ENCODE data around the gene FNDC10. TPM values are rescaled to one million over a fixed set of nuclear protein-coding genes. Genes with fewer than 3 reads are reported as not detected.
A peak's percentile ranks its signal among the peaks of the same experiment; 100 is the strongest.
"Not testable (repeated sequence)": the region's sequence is repeated elsewhere in the genome, so short reads cannot be mapped to it uniquely, and the experiment has no call there.

Gene FNDC10
- not detected for total RNA-seq

DNA sequence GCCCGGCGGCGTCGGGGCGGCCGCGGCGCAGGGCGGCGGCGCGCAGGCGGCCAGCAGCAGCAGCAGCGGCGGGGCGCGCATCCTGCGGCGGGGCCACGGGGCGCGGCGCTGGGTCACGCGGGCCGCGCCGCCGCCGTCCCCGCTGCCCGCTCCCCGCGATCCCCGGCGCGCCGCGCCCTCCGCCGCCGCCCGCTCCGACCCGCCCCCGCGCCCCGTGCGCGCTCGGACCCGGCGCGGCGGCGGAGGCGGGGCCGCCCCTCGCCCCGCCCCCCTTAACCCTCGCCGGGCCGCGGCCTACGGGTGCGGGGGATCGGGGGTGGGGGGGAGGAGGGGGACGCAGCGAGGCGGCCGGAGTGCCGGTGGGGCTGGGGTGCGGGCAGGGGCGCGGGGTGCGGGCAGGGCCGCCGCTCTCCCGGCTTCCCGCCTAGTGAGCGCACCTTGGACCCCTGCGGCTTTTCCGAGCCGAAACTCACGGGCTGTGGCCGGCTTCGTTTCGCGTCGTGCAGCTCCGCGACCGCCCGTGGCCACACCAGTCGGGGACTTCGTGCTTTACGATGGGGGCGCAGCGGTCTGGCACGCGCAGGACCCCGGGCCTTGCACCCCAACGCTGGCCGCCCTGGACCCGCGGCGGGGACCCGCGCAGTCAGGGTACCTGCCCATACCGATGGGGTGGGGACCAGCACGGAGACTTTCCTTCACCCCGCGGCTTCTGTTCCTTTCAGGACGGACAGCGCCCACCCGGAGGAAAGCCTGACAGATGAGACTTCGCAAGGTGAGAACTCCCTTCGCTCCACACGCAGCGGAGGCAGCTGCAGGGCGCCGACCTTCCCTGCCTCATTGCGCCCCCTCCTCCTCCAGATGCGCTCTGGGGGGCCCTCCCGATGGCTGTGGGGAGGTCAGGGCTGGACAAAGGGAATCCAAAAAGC lies at the start of gene FNDC10:
FNDC10 (minus strand) TSS at position 201 of the 926 bp plus-strand sequence; CDS start at position 81, 120 bp downstream.
- Histone ChIP-seq H3K27me3 (ENCODE audit: control insufficient read depth in 3 of 3, insufficient read depth in 3 of 3, low read length in 3 of 3) (peaks cover 65 to 75% (median 73%) of the 10 kb centered on the region in 3 donors), H3K9me3 (ENCODE audit: control insufficient read depth in 3 of 3, low read length in 3 of 3) (no peaks in the 10 kb centered on the region), H3K9ac (ENCODE audit: low read depth in 1 of 3, low read length in 3 of 3) (no peak within 1 kb of the TSS), H3K4me1 (ENCODE audit: control insufficient read depth in 3 of 3, insufficient read depth in 3 of 3, low read length in 3 of 3) (peaks cover 3 to 22% (median 9%) of the 10 kb centered on the region in 3 donors), H3K36me3 (ENCODE audit: control insufficient read depth in 3 of 3, insufficient read depth in 3 of 3, low read length in 3 of 3) (no peaks in the 10 kb centered on the region), H3K4me3 (ENCODE audit: low read length in 3 of 3) (peak within 1 kb of the TSS in 1 of 3 donors; percentile 27), H3K27ac (ENCODE audit: low read depth, low read length) (no peak within 1 kb of the TSS)

DNA sequence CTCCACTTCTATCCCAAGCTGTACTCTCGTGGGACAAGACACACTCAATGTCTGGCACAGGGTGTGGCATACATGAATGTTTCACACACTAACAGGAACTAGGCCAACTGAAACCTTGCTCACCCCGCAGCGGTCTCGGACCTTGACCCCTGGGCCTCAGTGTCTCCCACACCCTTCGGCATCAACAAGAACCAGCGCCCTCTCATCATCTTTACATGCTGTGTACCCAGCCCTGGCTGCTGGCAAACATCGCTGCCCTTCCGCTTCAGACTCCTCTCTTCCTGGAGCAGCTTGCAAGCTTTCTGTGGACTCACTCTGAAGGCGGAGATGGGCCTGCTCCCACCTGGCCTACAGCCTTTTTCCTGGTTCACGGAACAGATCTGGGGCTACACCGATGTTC lies 48.3 kb upstream of the FNDC10 start:
- not testable (repeated sequence) for H3K9me3 ChIP-seq (ENCODE audit: control insufficient read depth in 3 of 3, low read length in 3 of 3); H3K4me3 ChIP-seq (ENCODE audit: low read length in 3 of 3); H3K27ac ChIP-seq (ENCODE audit: low read depth, low read length); H3K4me1 ChIP-seq (ENCODE audit: control insufficient read depth in 3 of 3, insufficient read depth in 3 of 3, low read length in 3 of 3); H3K27me3 ChIP-seq (ENCODE audit: control insufficient read depth in 3 of 3, insufficient read depth in 3 of 3, low read length in 3 of 3); H3K9ac ChIP-seq (ENCODE audit: low read depth in 1 of 3, low read length in 3 of 3)
- peaks cover 29 to 42% (median 30%) of the 10 kb centered on the region in 3 donors for H3K36me3 ChIP-seq (ENCODE audit: control insufficient read depth in 3 of 3, insufficient read depth in 3 of 3, low read length in 3 of 3)

DNA sequence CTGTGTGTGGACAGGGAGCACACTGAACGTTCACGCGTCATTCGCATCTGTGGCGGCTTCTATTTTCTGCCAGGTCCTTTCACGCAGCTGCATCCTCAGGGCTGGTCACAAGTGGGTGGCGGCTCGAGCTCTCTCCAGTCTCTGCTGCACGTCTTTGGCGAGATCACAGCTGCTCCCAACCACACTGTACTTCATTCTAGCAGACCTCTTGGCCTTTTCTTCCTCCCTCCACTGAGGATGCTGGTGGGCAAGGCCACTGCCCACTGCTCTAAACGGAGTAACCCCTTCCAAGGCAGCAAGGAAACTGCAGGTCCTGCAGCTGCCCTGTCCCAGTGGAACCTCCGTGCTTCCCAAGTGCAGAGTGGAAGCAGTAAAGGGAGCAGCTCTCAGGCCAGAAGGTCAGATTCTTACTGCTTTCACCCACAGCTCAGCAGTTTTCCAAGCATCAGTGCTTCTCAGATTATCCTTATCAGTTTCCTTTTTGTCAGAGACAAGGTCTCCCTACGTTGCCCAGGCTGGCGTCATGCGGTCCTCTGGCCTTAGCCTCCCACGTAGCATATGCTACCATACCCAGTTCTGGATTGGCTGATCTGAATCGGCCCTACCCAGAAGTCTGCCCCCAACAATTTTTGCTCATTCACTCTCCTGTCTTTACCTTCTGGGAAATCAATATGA lies 47.8 kb upstream of the FNDC10 start:
- H3K9me3 ChIP-seq (ENCODE audit: control insufficient read depth in 3 of 3, low read length in 3 of 3); H3K27me3 ChIP-seq (ENCODE audit: control insufficient read depth in 3 of 3, insufficient read depth in 3 of 3, low read length in 3 of 3); H3K9ac ChIP-seq (ENCODE audit: low read depth in 1 of 3, low read length in 3 of 3); H3K27ac ChIP-seq (ENCODE audit: low read depth, low read length); H3K4me3 ChIP-seq (ENCODE audit: low read length in 3 of 3); H3K4me1 ChIP-seq (ENCODE audit: control insufficient read depth in 3 of 3, insufficient read depth in 3 of 3, low read length in 3 of 3): not testable (repeated sequence)
- peaks cover 29 to 41% (median 30%) of the 10 kb centered on the region in 3 donors for H3K36me3 ChIP-seq (ENCODE audit: control insufficient read depth in 3 of 3, insufficient read depth in 3 of 3, low read length in 3 of 3)

DNA sequence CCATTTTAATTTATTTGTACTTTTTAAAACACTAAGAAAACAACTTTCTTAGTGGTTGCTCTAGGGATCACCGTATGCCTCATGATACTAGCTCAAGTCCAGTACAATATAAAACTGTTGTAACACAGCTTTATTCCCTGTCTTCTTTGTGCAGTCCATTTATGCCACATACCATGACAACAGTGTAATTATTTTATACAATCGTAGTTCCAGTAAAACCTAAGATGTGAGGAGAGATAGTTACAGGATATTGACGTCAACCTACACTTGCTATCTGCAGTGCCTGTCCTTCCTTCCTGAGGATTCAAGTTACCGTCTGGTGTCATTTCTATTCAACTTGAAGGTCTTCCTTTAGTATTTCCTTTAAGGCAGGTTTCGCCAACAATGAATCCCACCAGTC lies 46.4 kb upstream of the FNDC10 start:
- not testable (repeated sequence) for H3K4me1 ChIP-seq (ENCODE audit: control insufficient read depth in 3 of 3, insufficient read depth in 3 of 3, low read length in 3 of 3); H3K4me3 ChIP-seq (ENCODE audit: low read length in 3 of 3); H3K9ac ChIP-seq (ENCODE audit: low read depth in 1 of 3, low read length in 3 of 3); H3K27me3 ChIP-seq (ENCODE audit: control insufficient read depth in 3 of 3, insufficient read depth in 3 of 3, low read length in 3 of 3); H3K9me3 ChIP-seq (ENCODE audit: control insufficient read depth in 3 of 3, low read length in 3 of 3); H3K27ac ChIP-seq (ENCODE audit: low read depth, low read length)
- peaks cover 18 to 32% (median 22%) of the 10 kb centered on the region in 3 donors for H3K36me3 ChIP-seq (ENCODE audit: control insufficient read depth in 3 of 3, insufficient read depth in 3 of 3, low read length in 3 of 3)

DNA sequence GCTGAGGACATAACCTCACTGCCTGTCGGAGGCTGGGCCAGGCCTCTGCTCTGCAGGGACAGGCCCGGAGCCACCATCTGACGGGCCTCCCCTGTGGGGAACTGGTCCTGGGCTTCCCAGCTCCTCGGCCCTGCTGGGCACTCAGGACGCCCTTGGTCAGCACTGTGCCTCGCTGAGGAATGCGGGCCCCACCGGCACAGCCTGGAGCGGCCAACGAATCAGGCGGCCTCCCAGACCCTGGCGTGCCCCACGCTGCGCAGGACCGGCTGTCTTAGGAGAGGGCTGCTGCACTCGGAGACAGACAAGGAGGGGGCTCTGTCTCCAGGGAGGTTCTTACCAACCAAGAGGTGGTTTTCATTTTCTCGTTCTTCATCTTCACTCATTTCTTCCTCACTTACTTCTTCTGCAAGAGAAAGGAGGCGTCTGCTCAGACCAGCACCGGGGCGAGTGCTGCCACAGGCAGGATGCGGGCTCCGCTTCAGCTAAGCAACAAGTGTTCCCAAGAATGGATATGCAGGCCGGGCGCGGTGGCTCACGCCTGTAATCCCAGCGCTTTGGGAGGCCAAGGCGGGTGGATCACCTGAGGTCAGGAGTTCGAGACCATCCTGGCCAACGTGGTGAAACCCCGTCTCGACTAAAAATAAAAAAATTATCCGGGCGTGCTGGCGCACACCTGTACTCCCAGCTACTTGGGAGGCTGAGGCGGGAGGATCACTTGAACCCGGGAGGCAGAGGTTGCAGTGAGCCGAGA lies 41.0 kb upstream of the FNDC10 start:
- not testable (repeated sequence) for H3K27me3 ChIP-seq (ENCODE audit: control insufficient read depth in 3 of 3, insufficient read depth in 3 of 3, low read length in 3 of 3); H3K27ac ChIP-seq (ENCODE audit: low read depth, low read length); H3K4me3 ChIP-seq (ENCODE audit: low read length in 3 of 3); H3K4me1 ChIP-seq (ENCODE audit: control insufficient read depth in 3 of 3, insufficient read depth in 3 of 3, low read length in 3 of 3); H3K9me3 ChIP-seq (ENCODE audit: control insufficient read depth in 3 of 3, low read length in 3 of 3); H3K9ac ChIP-seq (ENCODE audit: low read depth in 1 of 3, low read length in 3 of 3)
- H3K36me3 ChIP-seq (ENCODE audit: control insufficient read depth in 3 of 3, insufficient read depth in 3 of 3, low read length in 3 of 3): peaks cover 0 to 14% (median 3%) of the 10 kb centered on the region in 3 donors

DNA sequence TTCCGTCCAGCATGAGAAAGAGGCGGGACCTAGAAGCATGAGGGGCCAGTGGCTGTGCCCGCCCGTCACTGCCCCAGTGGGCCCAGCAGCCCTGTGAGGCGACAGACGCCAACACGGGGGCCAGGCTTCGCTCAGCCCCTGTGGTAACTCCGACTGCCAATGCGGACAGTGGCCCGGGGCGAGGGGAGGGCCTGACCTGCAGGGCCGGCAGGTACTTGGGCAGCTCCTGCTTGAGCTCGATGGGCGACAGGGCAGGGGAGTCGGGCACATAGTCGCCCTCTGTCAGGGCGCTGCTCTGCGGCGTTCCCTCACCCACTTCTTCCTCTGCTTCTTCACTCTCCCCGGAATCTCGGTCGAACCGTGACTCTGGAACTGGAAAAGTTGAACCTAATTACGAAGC lies 40.1 kb upstream of the FNDC10 start:
- H3K9ac ChIP-seq (ENCODE audit: low read depth in 1 of 3, low read length in 3 of 3); H3K27me3 ChIP-seq (ENCODE audit: control insufficient read depth in 3 of 3, insufficient read depth in 3 of 3, low read length in 3 of 3); H3K4me1 ChIP-seq (ENCODE audit: control insufficient read depth in 3 of 3, insufficient read depth in 3 of 3, low read length in 3 of 3); H3K4me3 ChIP-seq (ENCODE audit: low read length in 3 of 3); H3K9me3 ChIP-seq (ENCODE audit: control insufficient read depth in 3 of 3, low read length in 3 of 3); H3K27ac ChIP-seq (ENCODE audit: low read depth, low read length): not testable (repeated sequence)
- peaks cover 0 to 12% (median 3%) of the 10 kb centered on the region in 3 donors for H3K36me3 ChIP-seq (ENCODE audit: control insufficient read depth in 3 of 3, insufficient read depth in 3 of 3, low read length in 3 of 3)

DNA sequence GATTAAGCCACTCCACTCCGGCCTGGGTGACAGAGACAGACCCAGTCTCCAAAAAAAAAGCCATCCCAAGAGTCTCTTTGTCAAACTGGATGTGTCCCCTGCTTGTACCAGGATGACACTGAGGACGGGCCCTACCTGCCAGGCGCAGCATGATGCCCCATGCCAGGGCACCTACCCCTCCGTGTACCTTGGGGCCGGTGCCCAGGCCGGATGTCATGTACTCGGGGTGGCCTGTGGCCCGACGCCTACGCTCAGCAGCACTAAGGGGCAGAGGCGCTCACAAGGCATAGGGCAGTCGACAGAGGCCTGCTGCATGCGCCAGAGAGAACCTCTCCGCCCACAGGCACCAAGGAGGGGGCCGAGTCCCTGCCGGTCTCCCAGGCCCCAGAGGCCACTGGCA lies 39.4 kb upstream of the FNDC10 start:
- not testable (repeated sequence) for H3K4me1 ChIP-seq (ENCODE audit: control insufficient read depth in 3 of 3, insufficient read depth in 3 of 3, low read length in 3 of 3); H3K4me3 ChIP-seq (ENCODE audit: low read length in 3 of 3); H3K27me3 ChIP-seq (ENCODE audit: control insufficient read depth in 3 of 3, insufficient read depth in 3 of 3, low read length in 3 of 3); H3K9me3 ChIP-seq (ENCODE audit: control insufficient read depth in 3 of 3, low read length in 3 of 3); H3K27ac ChIP-seq (ENCODE audit: low read depth, low read length); H3K9ac ChIP-seq (ENCODE audit: low read depth in 1 of 3, low read length in 3 of 3)
- H3K36me3 ChIP-seq (ENCODE audit: control insufficient read depth in 3 of 3, insufficient read depth in 3 of 3, low read length in 3 of 3): peaks cover 0 to 12% (median 3%) of the 10 kb centered on the region in 3 donors

DNA sequence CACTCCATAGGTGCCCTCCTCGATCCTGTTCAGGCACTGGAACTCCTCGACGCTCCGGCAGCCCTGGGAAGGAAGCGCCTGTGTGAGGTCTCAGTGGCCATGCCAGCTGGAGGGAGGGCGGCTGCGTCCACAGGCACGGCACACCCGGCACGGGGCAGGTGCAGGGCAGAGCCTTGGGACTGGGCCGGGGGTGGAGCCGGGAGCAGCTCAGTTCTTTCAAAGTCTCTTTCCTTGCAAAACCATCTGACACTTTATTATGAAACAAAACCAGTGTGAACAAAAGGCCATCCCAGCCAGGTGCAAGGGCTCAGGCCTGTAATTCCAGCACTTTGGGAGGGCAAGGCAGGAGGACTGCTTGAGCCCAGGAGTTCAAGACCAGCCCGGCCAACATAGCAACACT lies 38.6 kb upstream of the FNDC10 start:
- H3K4me3 ChIP-seq (ENCODE audit: low read length in 3 of 3); H3K27ac ChIP-seq (ENCODE audit: low read depth, low read length); H3K9me3 ChIP-seq (ENCODE audit: control insufficient read depth in 3 of 3, low read length in 3 of 3); H3K27me3 ChIP-seq (ENCODE audit: control insufficient read depth in 3 of 3, insufficient read depth in 3 of 3, low read length in 3 of 3); H3K9ac ChIP-seq (ENCODE audit: low read depth in 1 of 3, low read length in 3 of 3); H3K4me1 ChIP-seq (ENCODE audit: control insufficient read depth in 3 of 3, insufficient read depth in 3 of 3, low read length in 3 of 3): not testable (repeated sequence)
- H3K36me3 ChIP-seq (ENCODE audit: control insufficient read depth in 3 of 3, insufficient read depth in 3 of 3, low read length in 3 of 3): peaks cover 0 to 12% (median 3%) of the 10 kb centered on the region in 3 donors

DNA sequence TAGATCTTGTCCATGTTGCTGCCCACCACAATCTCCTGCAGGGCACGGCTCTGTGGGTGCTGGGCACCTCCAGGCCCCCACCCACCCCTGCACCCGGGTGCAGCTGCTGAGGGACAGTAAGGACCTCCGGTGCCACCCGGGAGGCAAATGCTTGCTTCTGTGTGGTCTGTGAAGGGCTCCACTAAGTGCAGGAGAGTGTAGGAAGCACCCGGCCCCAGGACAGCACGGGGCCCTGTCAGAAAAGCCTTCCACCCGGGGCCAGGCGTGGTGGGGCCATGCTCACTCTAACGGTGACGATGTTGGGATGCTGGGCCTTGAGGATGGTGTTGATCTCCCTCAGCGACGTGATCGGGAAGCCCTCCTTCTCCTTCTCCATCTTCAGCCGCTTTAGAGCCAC lies 37.5 kb upstream of the FNDC10 start:
- H3K36me3 ChIP-seq (ENCODE audit: control insufficient read depth in 3 of 3, insufficient read depth in 3 of 3, low read length in 3 of 3): peaks cover 0 to 12% (median 3%) of the 10 kb centered on the region in 3 donors
- H3K4me1 ChIP-seq (ENCODE audit: control insufficient read depth in 3 of 3, insufficient read depth in 3 of 3, low read length in 3 of 3); H3K27ac ChIP-seq (ENCODE audit: low read depth, low read length); H3K27me3 ChIP-seq (ENCODE audit: control insufficient read depth in 3 of 3, insufficient read depth in 3 of 3, low read length in 3 of 3); H3K9me3 ChIP-seq (ENCODE audit: control insufficient read depth in 3 of 3, low read length in 3 of 3); H3K9ac ChIP-seq (ENCODE audit: low read depth in 1 of 3, low read length in 3 of 3); H3K4me3 ChIP-seq (ENCODE audit: low read length in 3 of 3): not testable (repeated sequence)

Data from skeletal muscle tissue (tissue), 4 donors.